H7 (cell line): ENCODE data around the gene MLH3. TPM values are rescaled to one million over a fixed set of nuclear protein-coding genes. Genes with fewer than 3 reads are reported as not detected.

ENCODE experiments used
- DNase-seq: peaks from one replicate; pipeline ENCODE4 v3.0.0; 2012
- H3K27me3 ChIP-seq: 2 replicates; pipeline ENCODE4 v1.6.0; 2011; ENCODE audit warnings: mild to moderate bottlenecking, low read length; ENCODE audit not compliant: control insufficient read depth, insufficient read depth
- H3K36me3 ChIP-seq: replicated peaks from 2 replicates; pipeline ENCODE4 v1.5.1; 2011; ENCODE audit warnings: low read length; ENCODE audit not compliant: control insufficient read depth, insufficient read depth
- H3K4me3 ChIP-seq: 2 replicates; pipeline ENCODE4 v1.5.1; 2011; ENCODE audit warnings: low read depth, mild to moderate bottlenecking, control low read depth, low read length, moderate library complexity; ENCODE audit not compliant: insufficient read depth
- total RNA-seq: library from RNA; depleted of rRNA; stranded (reverse); fragments of >200 nt; shearing (Covaris generic); gene quantifications from 2 replicates; pipeline ENCODE4 v1.2.3, GENCODE V29; 2014

MLH3 gene
- total RNA-seq, 1 experiment from 2014 or later = 13.2 TPM

DNA sequence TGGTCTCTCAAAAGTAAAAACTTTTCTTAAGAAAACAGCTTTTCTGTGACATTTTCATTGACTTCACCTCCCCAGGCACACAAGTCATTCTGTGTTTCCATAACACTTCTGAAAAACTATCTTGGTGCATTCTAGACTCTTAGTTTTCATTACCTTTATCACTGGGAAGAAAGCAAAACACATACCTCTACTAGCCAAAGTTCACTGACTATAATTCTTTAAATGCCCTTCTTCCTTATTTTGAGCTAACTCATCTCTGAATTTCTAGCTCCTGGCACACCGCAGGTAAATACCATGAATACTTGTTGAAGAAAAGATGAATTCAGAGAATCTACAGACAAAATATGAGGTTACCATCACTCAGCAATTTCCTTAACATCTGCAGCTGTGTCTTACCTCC, 21.1 kb downstream of the MLH3 start:
- Histone ChIP-seq H3K4me3 (no peak overlapping the region), H3K27me3 (no peaks in the 10 kb centered on the region), H3K36me3 (peaks cover 2% of the 10 kb centered on the region)
- no peak for DNase-seq

DNA sequence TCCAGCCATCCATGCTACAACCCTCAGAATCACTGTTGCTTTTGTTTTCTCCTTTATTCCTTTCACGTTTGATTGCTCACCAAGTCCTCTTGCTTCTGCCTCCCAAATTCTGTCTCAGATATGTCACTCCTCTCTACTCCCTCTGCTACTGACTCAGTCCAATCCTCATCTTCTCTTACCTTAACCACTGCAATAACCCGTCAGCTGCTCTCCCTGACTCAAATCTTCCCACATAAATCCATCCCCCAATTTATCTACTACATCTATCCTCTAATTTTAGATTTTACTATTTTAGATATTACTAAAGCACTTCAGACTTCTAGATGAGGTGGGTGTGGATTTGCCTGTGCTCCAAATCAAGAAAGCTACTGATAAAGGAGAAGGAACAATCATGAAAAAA, 25.4 kb downstream of the MLH3 start:
- peaks cover 7% of the 10 kb centered on the region for H3K36me3 ChIP-seq
- no peak overlapping the region for H3K4me3 ChIP-seq
- H3K27me3 ChIP-seq = no peaks in the 10 kb centered on the region
- no peak for DNase-seq

DNA sequence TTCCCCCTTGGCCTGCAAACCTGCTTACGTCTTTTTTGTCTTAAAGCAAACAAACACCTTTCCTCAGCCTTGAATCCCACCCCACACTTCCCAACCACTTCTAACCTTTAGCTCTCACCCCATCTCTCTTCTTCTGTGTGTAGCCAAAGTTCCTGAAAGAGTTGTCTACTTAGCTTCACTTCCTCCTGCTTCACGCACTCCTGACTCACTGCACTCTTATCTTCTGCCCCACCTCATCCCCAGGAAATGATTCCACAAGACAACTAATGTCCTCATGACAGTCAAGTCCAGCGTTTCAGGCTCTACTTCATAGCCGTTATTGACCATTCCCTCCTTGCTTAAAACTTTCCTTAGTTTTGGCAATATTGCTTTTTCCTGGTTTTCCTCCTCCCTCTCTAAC, 26.2 kb downstream of the MLH3 start:
- Histone ChIP-seq H3K36me3 (peaks cover 5% of the 10 kb centered on the region), H3K4me3 (no peak overlapping the region), H3K27me3 (no peaks in the 10 kb centered on the region)
- no peak for DNase-seq

DNA sequence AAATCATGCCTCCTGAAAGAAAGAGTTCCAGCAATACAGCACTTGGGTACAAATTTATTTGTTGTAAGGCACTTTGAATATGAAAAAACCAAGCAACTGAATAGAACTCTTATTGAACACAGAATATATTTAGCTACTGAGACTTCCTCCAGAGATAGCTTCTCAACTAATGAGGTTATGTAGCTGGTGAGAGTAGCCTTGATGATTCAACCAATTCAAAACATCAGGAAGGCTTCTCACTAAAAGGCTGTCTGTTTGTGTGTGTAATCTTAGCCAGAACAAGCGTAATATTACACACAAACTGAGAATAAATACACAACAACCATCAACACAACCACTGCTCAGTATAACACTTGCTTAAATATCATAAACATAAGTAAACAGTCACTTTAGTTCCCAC, 28.2 kb downstream of the MLH3 start:
- Histone ChIP-seq H3K36me3 (peaks cover 7% of the 10 kb centered on the region), H3K27me3 (no peaks in the 10 kb centered on the region), H3K4me3 (no peak overlapping the region)
- DNase-seq = no peak

DNA sequence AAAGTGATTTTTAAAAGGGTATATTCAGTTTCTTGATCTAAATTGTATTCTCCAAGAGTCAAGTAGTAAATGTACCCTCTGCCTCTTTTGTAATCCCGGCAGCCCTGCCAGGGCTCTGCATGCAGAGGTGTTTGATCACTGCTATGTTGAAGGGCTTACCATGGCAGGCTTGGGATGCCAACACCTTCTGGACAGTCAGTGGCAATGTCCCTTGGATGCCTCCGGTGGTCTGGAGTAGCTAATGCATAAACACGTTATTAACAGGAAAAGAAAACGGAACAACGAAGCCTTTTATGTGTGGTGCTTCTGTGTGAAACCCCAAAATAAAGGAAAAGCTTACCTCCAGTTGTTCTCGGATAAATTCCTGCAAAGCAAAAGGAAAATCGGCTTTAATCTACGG, 28.6 kb downstream of the MLH3 start:
- Histone ChIP-seq H3K4me3 (no peak overlapping the region), H3K27me3 (no peaks in the 10 kb centered on the region), H3K36me3 (peaks cover 8% of the 10 kb centered on the region)
- peak; percentile 62 for DNase-seq

DNA sequence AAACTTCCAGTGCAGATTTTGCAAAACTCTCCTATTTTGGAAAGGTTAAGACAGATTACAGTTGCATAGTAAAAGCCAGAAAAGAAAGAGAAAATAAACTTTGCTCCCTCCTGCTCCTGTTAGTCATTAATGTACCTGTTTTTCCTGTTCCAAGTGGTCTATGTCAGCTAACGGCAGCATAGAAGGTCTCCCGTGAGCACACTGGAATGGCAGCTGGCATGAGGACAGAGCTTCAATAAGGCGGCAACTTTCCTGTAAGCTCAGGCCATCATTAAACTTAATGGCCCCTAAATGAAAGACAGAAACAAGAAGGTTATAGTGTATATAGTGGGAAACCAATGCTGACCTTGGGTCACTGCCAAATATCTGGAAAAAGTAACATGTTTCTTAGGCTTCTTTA, 32.6 kb downstream of the MLH3 start:
- Histone ChIP-seq H3K36me3 (peaks cover 16% of the 10 kb centered on the region), H3K4me3 (no peak overlapping the region), H3K27me3 (no peaks in the 10 kb centered on the region)
- no peak for DNase-seq

DNA sequence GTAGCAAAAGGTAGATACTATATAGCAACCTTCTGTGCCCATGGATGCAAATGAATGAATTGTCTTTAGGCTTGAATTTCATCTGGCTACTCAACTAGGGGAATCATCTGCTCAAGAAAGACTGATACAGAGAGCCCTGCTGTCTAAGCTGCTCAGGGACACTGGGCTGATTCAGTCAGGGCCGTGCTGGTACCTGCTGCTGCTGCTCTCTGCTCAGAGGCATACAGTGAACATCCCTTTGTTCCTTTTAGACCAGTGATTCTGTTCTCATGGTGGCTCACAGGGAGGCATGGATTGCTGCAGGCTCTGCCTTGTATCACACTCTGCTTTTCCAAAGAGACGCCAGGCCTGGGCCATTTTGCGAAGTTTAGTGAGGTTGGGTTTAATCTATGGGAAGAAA, 34.5 kb downstream of the MLH3 start:
- no peak for DNase-seq
- Histone ChIP-seq H3K27me3 (no peaks in the 10 kb centered on the region), H3K36me3 (peaks cover 11% of the 10 kb centered on the region), H3K4me3 (no peak overlapping the region)

DNA sequence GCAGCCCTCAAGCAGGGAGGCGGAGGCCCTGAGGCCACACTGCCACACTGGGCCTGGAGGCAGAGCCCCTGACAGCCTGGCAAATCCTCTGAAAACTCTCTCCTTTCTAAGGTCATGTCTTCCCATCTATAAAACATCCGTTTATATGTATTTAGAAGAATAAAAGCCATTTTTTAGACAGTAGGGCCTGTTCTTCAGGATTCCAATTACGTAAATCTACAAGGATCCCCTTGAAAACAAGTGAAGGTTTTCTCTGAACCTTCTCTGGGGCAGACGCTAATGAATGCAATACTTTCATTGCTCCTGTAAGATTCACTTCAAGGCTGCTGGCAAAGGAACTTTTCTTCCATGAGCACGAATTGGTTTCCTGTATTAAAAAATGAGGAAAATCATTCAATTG, 35.8 kb downstream of the MLH3 start:
- DNase-seq = no peak
- no peak overlapping the region for H3K4me3 ChIP-seq
- H3K27me3 ChIP-seq = no peaks in the 10 kb centered on the region
- H3K36me3 ChIP-seq = peaks cover 11% of the 10 kb centered on the region

DNA sequence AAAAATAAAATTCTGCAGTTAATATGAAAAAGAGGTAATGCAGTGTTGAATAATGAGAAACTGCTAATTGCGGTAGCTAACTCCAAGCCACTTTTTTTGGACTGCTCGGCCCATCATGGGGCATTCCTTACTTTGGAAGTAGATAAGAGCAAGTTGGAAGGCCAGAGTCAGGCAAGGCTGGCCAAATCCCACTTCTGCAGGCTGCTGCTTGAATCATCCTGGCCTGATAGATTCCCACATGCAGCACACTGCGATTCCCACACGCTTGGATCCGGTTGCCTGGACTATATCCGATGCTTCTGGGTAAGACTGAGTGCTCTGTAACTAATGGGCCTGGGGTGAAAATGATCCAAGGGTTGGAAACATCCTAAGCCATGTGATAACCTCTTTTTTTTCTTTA, 38.0 kb downstream of the MLH3 start:
- Histone ChIP-seq H3K4me3 (no peak overlapping the region), H3K27me3 (no peaks in the 10 kb centered on the region), H3K36me3 (peaks cover 17% of the 10 kb centered on the region)
- DNase-seq = no peak

DNA sequence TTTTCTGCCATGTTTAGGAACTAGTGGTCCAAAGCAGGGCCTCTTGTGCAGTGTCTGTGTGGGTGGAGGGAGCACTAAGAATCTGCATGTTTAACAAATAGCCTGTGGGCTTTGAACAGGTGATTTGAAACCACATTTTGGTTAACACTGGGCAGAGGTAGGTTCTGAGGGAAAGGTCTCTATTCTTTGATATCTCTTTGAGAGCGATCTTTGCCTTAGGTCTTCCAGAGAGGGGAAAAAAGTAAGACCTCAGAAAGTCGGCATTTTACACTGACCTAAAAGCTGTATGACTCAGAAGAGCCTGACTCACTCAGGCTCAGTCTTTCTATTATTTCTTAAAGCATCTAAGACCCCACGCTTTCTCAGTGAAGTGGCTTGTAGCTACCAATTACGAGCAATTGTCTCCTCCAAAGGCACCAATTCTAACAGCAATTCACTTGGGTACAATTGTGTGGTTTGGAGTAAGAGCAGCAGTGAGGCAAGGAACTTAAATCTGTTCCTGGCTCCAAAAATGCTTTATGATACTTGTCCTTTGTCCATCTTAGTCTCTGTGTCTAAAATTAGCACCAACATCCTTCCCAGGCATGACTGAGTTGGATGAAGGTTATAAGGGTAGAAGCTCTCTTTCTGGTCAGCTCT, 39.8 kb downstream of the MLH3 start:
- Histone ChIP-seq H3K4me3 (no peak overlapping the region), H3K36me3 (peaks cover 21% of the 10 kb centered on the region), H3K27me3 (no peaks in the 10 kb centered on the region)
- DNase-seq = no peak

DNA sequence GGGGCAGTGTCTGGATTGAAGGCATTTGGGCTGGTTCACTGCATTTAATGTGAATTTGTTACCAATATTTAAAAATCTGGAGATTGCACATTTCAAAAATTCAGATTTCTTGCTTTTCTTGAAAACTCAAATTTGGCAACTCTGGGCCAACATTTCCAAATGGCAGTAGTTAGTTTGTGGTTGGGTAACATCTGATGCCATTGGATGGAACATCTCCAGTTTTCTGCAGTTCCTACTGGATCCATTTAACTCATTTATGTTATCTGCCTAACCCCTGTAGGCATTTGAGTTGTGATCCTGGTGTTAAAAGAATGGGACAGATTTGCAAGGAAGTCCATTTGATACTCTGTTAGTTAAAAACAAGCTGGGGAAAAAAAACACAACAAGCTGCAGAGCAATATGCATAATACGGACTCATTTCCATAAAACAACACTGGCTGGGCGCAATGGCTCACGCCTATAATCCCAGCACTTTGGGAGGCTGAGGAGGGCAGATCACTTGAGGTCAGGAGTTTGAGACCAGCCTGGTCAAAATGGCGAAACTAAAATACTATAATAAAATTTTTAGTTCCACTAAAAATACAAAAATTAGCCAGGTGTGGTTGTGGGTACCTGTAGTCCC, 40.7 kb downstream of the MLH3 start:
- Histone ChIP-seq H3K36me3 (peaks cover 27% of the 10 kb centered on the region), H3K27me3 (no peaks in the 10 kb centered on the region), H3K4me3 (no peak overlapping the region)
- no peak for DNase-seq

DNA sequence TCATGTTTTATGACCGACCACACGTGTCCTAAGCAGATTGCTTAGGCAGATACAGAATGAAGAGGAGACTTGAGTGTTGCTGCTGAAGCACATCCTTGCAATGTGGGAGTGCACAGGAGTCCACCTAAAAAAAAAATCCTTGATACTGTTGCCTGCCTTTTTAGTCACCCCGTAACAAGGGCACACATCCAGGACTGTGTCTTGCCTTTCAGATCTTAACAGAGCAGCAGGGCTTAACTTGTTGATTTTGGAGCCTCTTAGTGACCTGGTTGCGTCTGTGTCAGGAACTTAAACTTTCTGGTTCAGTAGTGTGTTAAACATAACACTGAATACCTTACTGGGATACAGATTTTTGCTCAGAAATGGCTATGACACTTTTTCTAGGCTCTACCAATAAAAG, 42.1 kb downstream of the MLH3 start:
- Histone ChIP-seq H3K36me3 (peaks cover 26% of the 10 kb centered on the region), H3K27me3 (no peaks in the 10 kb centered on the region), H3K4me3 (no peak overlapping the region)
- DNase-seq = no peak

DNA sequence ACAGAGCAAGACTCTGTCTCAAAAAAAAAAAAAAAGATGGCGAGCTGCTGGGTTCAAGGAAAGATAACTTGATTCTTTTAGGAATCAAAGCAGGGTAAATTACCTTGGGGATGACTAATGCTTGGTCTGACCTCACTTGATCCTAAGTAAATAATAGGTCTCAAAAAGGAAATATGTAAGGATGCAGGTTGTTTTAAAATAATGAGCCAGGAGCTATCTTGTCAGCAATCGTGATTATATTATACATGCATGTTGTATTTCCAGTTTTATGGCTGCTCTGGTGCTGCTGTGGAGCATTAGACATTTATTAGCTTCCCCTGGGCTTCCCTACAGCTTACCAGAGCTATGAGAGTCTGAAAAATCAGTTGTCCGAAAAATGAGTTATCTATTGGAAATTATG, 45.9 kb downstream of the MLH3 start:
- Histone ChIP-seq H3K4me3 (no peak overlapping the region), H3K27me3 (no peaks in the 10 kb centered on the region), H3K36me3 (peaks cover 25% of the 10 kb centered on the region)
- DNase-seq = no peak

DNA sequence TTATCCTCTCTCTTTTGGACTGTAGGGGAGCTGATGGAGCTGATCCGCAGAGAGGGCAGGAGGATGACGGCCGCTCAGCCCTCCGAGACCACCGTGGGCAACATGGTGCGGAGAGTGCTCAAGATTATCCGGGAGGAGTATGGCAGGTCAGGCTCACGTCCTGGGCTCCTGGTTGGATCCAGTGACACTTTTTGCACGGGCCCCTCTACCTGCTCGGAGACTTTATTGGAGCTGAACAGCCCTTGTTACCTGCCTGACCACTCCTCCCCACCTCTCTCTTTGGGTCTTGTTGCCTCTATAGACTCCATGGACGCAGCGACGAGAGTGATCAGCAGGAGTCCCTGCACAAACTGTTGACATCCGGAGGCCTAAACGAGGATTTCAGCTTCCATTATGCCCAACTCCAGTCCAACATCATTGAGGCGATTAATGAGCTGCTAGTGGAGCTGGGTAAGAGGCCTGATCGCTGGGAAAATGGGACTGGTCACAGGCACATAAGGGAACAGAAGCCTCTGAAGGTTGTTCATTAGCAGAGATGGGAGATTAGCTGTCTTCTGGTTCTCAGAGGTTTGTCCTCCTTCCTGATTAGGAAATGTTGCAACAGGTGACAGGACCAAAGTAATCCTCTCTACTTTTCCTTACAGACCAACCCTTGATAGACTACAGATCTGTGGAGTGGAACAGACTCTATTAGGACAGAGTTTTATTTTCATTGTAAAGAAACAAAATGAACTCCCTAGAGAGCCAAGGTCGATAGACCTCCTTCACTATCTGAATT, 47.8 kb downstream of the MLH3 start:
- DNase-seq = peak; percentile 23
- Histone ChIP-seq H3K4me3 (peak overlapping the region; percentile 70), H3K27me3 (no peaks in the 10 kb centered on the region), H3K36me3 (peaks cover 19% of the 10 kb centered on the region)
